Liver (tissue), 9 donors: ENCODE data around the gene POC5. TPM values are rescaled to one million over a fixed set of nuclear protein-coding genes. Genes with fewer than 3 reads are reported as not detected.

Experiments
- DNase-seq: peaks from one replicate; pipeline ENCODE4 v3.0.0-alpha.2; 2017; ENCODE audit warnings: low spot score
- H3K27ac ChIP-seq, 2 donors: one replicate each; pipeline ENCODE4 v1.7.0; 2013; ENCODE audit warnings: inconsistent platforms in 2 of 2, low read length in 2 of 2, control low read depth in 1 of 2, low read depth in 1 of 2, mild to moderate bottlenecking in 1 of 2
- H3K27me3 ChIP-seq, 4 donors: one replicate each; pipeline versions ENCODE4 v1.6.1 to v1.7.0; 2013; ENCODE audit warnings: low read length in 3 of 4, inconsistent platforms in 1 of 4, mild to moderate bottlenecking in 1 of 4, moderate library complexity in 1 of 4; ENCODE audit not compliant: control insufficient read depth in 4 of 4, insufficient read depth in 4 of 4
- H3K36me3 ChIP-seq, 4 donors: one replicate each; pipeline versions ENCODE4 v1.6.1 to v1.7.0; 2013; ENCODE audit warnings: low read length in 3 of 4, mild to moderate bottlenecking in 3 of 4, low read depth in 1 of 4, moderate library complexity in 1 of 4; ENCODE audit not compliant: control insufficient read depth in 4 of 4, insufficient read depth in 3 of 4
- H3K4me1 ChIP-seq, 4 donors: one replicate each; pipeline versions ENCODE4 v1.6.1 to v1.7.0; 2013; ENCODE audit warnings: low read length in 3 of 4, mild to moderate bottlenecking in 3 of 4, moderate library complexity in 1 of 4; ENCODE audit not compliant: control insufficient read depth in 4 of 4, insufficient read depth in 4 of 4
- H3K4me3 ChIP-seq, 3 donors: one replicate each; pipeline versions ENCODE4 v1.6.1 to v1.7.0; 2013; ENCODE audit warnings: low read length in 3 of 3, control low read depth in 1 of 3, low read depth in 1 of 3, mild to moderate bottlenecking in 1 of 3
- H3K9ac ChIP-seq, 2 donors: one replicate each; pipeline ENCODE4 v1.7.0; 2013; ENCODE audit warnings: low read length in 2 of 2, mild to moderate bottlenecking in 2 of 2, moderate library complexity in 2 of 2, control low read depth in 1 of 2, low read depth in 1 of 2
- H3K9me3 ChIP-seq, 4 donors: one replicate each; pipeline versions ENCODE4 v1.6.1 to v1.7.0; 2013; ENCODE audit warnings: low read length in 3 of 4; ENCODE audit not compliant: control insufficient read depth in 4 of 4
- ATF3 ChIP-seq: IDR thresholded peaks from 2 replicates; pipeline ENCODE4 v1.6.1; 2016; ENCODE audit warnings: antibody characterized with exemption
- CTCF ChIP-seq: fragments of 150-350 bp; IDR thresholded peaks from 2 replicates; pipeline ENCODE4 v1.5.1; 2017; ENCODE audit warnings: improper control_type of control experiment, low read depth, low read length; ENCODE audit not compliant: missing input control
- EGR1 ChIP-seq, 2 donors: IDR thresholded peaks; 2 replicates each; pipeline ENCODE4 v1.6.1; 2016 to 2018; ENCODE audit warnings: antibody characterized with exemption in 2 of 2, low read depth in 2 of 2
- FOXA2 ChIP-seq: IDR thresholded peaks from 2 replicates; pipeline ENCODE4 v1.6.1; 2016; ENCODE audit warnings: antibody characterized with exemption
- HNF4A ChIP-seq, 2 donors: conservative IDR thresholded peaks; 2 replicates each; pipeline ENCODE4 v1.6.1; 2016; ENCODE audit warnings: antibody characterized with exemption in 2 of 2, mild to moderate bottlenecking in 2 of 2
- HNF4G ChIP-seq: IDR thresholded peaks from 2 replicates; pipeline ENCODE4 v1.6.1; 2016; ENCODE audit warnings: antibody characterized with exemption
- JUND ChIP-seq, 2 donors: IDR thresholded peaks; 2 replicates each; pipeline ENCODE4 v1.6.1; 2016; ENCODE audit warnings: antibody characterized with exemption in 2 of 2
- MAX ChIP-seq: IDR thresholded peaks from 2 replicates; pipeline ENCODE4 v1.6.1; 2016; ENCODE audit warnings: antibody characterized with exemption
- NR2F2 ChIP-seq: IDR thresholded peaks from 2 replicates; pipeline ENCODE4 v1.6.1; 2016; ENCODE audit warnings: antibody characterized with exemption
- RAD21 ChIP-seq, 2 donors: IDR thresholded peaks; 2 replicates each; pipeline ENCODE4 v1.6.1; 2016; ENCODE audit warnings: antibody characterized with exemption in 2 of 2, mild to moderate bottlenecking in 2 of 2
- REST ChIP-seq: IDR thresholded peaks from 2 replicates; pipeline ENCODE4 v1.6.1; 2016; ENCODE audit warnings: antibody characterized with exemption, mild to moderate bottlenecking
- RXRA ChIP-seq, 2 donors: IDR thresholded peaks; 2 replicates each; pipeline ENCODE4 v1.6.1; 2017 to 2018; ENCODE audit warnings: antibody characterized with exemption in 2 of 2, mild to moderate bottlenecking in 1 of 2
- SP1 ChIP-seq: IDR thresholded peaks from 2 replicates; pipeline ENCODE4 v1.6.1; 2018; ENCODE audit warnings: antibody characterized with exemption, mild to moderate bottlenecking
- TAF1 ChIP-seq: conservative IDR thresholded peaks from 2 replicates; pipeline ENCODE4 v1.6.1; 2016; ENCODE audit warnings: antibody characterized with exemption, mild to moderate bottlenecking
- YY1 ChIP-seq: IDR thresholded peaks from 2 replicates; pipeline ENCODE4 v1.6.1; 2016; ENCODE audit warnings: antibody characterized with exemption, mild to moderate bottlenecking
- ZBTB33 ChIP-seq: IDR thresholded peaks from 2 replicates; pipeline ENCODE4 v1.6.1; 2016; ENCODE audit warnings: antibody characterized with exemption
- WGBS: extraction: QIAGEN DNeasy Blood & Tissue Kit; methylation state at CpG from one replicate; pipeline ENCODE4 v1.1.7; 2013; 5-methylcytosine and 5-hydroxymethylcytosine counted together
- polyA plus RNA-seq, 2 donors: library from polyadenylated mRNA; stranded (reverse) in 1 of 2; unstranded in 1 of 2; fragments of 200-250 nt in 1 of 2; fragments of >200 nt in 1 of 2; fragmentation: Nextera tagmentation in 1 of 2; extraction: Ambion mirVana in 1 of 2; gene quantifications; one replicate each; pipeline versions ENCODE4 v1.2.1 to v1.2.3, GENCODE V29; 2013 to 2015
- total RNA-seq, 2 donors: library from RNA; depleted of rRNA; stranded (reverse); fragments of >200 nt; gene quantifications; one replicate each; pipeline ENCODE4 v1.2.3, GENCODE V29; 2014
- donor health status: healthy.
- donor health status: healthy.
- donor health status: healthy.
- donor health status: healthy.
- donor health status: healthy.

Gene POC5
- total and polyA plus RNA-seq, 4 donors = 2.3 to 6.7 (median 5.1) TPM

- Histone ChIP-seq H3K36me3 (no peaks in the 10 kb centered on the region), H3K27ac (no peak overlapping the region), H3K4me1 (no peaks in the 10 kb centered on the region), H3K4me3 (no peak overlapping the region), H3K9ac (no peak overlapping the region), H3K27me3 (no peaks in the 10 kb centered on the region), H3K9me3 (no peaks in the 10 kb centered on the region)
- no peak for TF ChIP-seq ATF3
- TF ChIP-seq CTCF = no peak
- TF ChIP-seq YY1 = no peak
- TF ChIP-seq HNF4G = no peak
- TF ChIP-seq EGR1 (IDR thresholded peaks at IDR 0.05; ENCODE audit: low read depth in 2 of 2) = no peak
- TF ChIP-seq RXRA (IDR thresholded peaks at IDR 0.05) = no peak
- no peak for TF ChIP-seq RAD21 (IDR thresholded peaks at IDR 0.05)
- no peak for TF ChIP-seq MAX
- 90% methylated on average over 4 of the region's 4 CpGs for WGBS
- DNase-seq = no peak
Observed at GRCh38 chr5:75651575-75652238, 65.5 kb downstream of the POC5 start.

GRCh38 chr5:75648712-75649111 is 68.5 kb downstream of the POC5 start:
- H3K4me3 ChIP-seq = no peak overlapping the region
- H3K9me3 ChIP-seq = no peaks in the 10 kb centered on the region
- 40% methylated on average over 2 of the region's 2 CpGs for WGBS
- DNase-seq = no peak
- H3K27ac ChIP-seq = no peak overlapping the region
- no peak overlapping the region for H3K9ac ChIP-seq
- no peaks in the 10 kb centered on the region for H3K4me1 ChIP-seq
- no peaks in the 10 kb centered on the region for H3K36me3 ChIP-seq
- TF ChIP-seq ATF3 = no peak
- TF ChIP-seq HNF4A (conservative IDR thresholded peaks at IDR 0.05) = peak; percentile 5 to 45
- H3K27me3 ChIP-seq = no peaks in the 10 kb centered on the region

- Histone ChIP-seq H3K4me1 (no peaks in the 10 kb centered on the region), H3K4me3 (no peak overlapping the region), H3K36me3 (no peaks in the 10 kb centered on the region), H3K27me3 (no peaks in the 10 kb centered on the region), H3K9ac (no peak overlapping the region), H3K9me3 (no peaks in the 10 kb centered on the region), H3K27ac (no peak overlapping the region)
- TF ChIP-seq HNF4G (no peak), TAF1 (no peak), ZBTB33 (no peak), RAD21 (IDR thresholded peaks at IDR 0.05) (no peak), JUND (IDR thresholded peaks at IDR 0.05) (no peak), ATF3 (no peak), SP1 (no peak), REST (no peak), FOXA2 (no peak), CTCF (no peak), EGR1 (IDR thresholded peaks at IDR 0.05; ENCODE audit: low read depth in 2 of 2) (no peak), NR2F2 (no peak)
- WGBS = 90% methylated on average over 2 of the region's 2 CpGs
- DNase-seq = no peak
Observed at GRCh38 chr5:75640826-75641225, 76.4 kb downstream of the POC5 start.
